Naive B cell (primary cell): ENCODE results near the gene GJB6. TPM values are rescaled to one million over a fixed set of nuclear protein-coding genes. Genes with fewer than 3 reads are reported as not detected.

Source experiments
- ATAC-seq, 2 donors: fragments of 150-1000 bp; cut with Tn5 transposase; 2 replicates each; pipeline ENCODE4 v1.10.0; 2021; ENCODE audit warnings: low read depth in 2 of 2, mild to moderate bottlenecking in 2 of 2, moderate library complexity in 2 of 2
- DNase-seq: peaks from one replicate; pipeline ENCODE4 v3.0.0; 2022
- H3K27ac Mint-ChIP-seq, 6 donors: one replicate each; pipeline ENCODE4 v1.8.0; 2020 to 2022; ENCODE audit warnings: mild to moderate bottlenecking in 6 of 6, mixed read lengths in 6 of 6, moderate library complexity in 5 of 6, inconsistent platforms in 2 of 6
- H3K27me3 Mint-ChIP-seq, 3 donors: one replicate each; pipeline ENCODE4 v1.8.0; 2021 to 2022; ENCODE audit warnings: mixed read lengths in 3 of 3, mild to moderate bottlenecking in 1 of 3
- H3K36me3 Mint-ChIP-seq, 2 donors: one replicate each; pipeline ENCODE4 v1.8.0; 2020 to 2022; ENCODE audit warnings: mixed read lengths in 2 of 2, inconsistent platforms in 1 of 2, mild to moderate bottlenecking in 1 of 2
- H3K4me1 Mint-ChIP-seq, 3 donors: one replicate each; pipeline ENCODE4 v1.8.0; 2020 to 2022; ENCODE audit warnings: mixed read lengths in 3 of 3, inconsistent platforms in 1 of 3, mild to moderate bottlenecking in 1 of 3, moderate library complexity in 1 of 3
- H3K4me3 Mint-ChIP-seq, 8 donors: one replicate each; pipeline ENCODE4 v1.8.0; 2020 to 2022; ENCODE audit warnings: mild to moderate bottlenecking in 8 of 8, mixed read lengths in 8 of 8, moderate library complexity in 8 of 8, inconsistent platforms in 2 of 8
- H3K9me3 Mint-ChIP-seq, 7 donors: one replicate each; pipeline ENCODE4 v1.8.0; 2020 to 2022; ENCODE audit warnings: mixed read lengths in 7 of 7, mild to moderate bottlenecking in 5 of 7, inconsistent platforms in 2 of 7, moderate library complexity in 1 of 7
- polyA plus RNA-seq, 6 donors: library from polyadenylated mRNA; unstranded; fragments of 300-500 nt; fragmentation: Illumina TruSeq; gene quantifications; one replicate each; pipeline ENCODE4 v1.2.3, GENCODE V29; 2021; ENCODE audit warnings: low read depth in 6 of 6

The GJB6 gene
- polyA plus RNA-seq, 6 donors from 2014 or later: 2.0 to 3.4 TPM; not detected in 4

DNA sequence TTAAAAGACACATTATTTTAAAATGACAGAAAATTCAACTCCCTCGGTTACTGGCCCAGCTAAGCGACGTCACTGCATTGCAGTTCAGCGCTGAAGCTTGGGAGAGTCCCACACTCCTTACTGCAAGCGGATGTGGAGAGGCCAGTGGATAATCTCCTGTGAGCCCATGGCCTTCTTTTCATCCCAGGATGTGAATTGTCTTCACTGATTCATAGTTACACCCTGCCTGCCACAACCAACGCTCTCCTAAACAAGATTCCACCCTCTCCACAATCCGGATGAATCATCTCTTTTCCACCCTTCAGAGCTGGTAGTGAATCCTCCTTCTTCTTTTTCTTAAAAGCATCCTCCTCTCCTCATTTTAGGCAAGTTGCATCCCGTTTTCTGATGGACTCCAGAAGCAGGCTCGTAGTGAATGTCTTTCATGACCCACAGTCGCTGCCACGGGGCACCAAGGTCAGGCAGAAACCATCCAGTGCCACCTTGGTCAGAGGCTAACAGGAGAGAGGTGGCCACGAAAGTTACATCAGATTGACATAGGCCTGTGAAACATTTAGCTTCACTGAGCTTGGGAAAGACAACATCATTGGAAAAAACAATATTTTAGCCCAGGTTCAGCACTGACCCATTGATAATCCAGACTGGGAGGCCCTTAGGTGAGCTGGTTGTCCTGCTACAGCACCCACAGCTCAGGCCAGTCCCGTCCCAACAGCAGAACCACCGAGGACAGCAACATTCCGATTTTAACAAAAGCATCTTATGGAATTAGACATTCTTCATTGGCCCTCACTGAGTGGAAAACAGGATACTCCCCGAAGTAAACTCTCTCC lies 41.4 kb downstream of the GJB6 start:
- peak overlapping the region in 2 of 6 donors; percentile 8 for H3K27ac Mint-ChIP-seq
- ATAC-seq (no peak), DNase-seq (no peak)
- H3K9me3 Mint-ChIP-seq: peaks cover 0 to 2% (median 0%) of the 10 kb centered on the region in 7 donors
- H3K36me3 Mint-ChIP-seq: no peaks in the 10 kb centered on the region
- peaks cover 19 to 22% (median 20%) of the 10 kb centered on the region in 3 donors for H3K4me1 Mint-ChIP-seq
- H3K27me3 Mint-ChIP-seq: peaks cover 41 to 53% (median 43%) of the 10 kb centered on the region in 3 donors
- peak overlapping the region in 4 of 8 donors; percentile 39 to 76 (median 59) for H3K4me3 Mint-ChIP-seq

DNA sequence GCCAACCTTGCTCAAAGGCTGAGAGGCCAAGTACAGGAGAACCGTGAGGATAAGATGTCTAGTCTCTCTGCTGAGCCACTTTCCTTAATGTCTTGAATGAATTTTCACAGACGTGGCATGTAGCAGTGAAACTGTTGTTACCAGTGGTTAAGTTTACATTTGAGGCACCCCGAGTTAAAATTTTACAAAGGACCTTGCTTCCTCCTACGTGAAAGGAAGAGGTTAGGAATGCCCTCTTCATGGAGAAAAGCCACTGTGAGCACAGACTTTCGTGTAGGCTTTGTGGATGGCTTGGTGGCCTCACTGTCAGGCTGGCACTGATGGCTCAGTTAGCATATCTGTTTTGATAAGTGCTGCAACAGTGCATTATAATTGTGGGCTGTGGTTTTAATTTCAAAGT lies 42.0 kb downstream of the GJB6 start:
- ATAC-seq: no peak
- peaks cover 34 to 53% (median 37%) of the 10 kb centered on the region in 3 donors for H3K27me3 Mint-ChIP-seq

DNA sequence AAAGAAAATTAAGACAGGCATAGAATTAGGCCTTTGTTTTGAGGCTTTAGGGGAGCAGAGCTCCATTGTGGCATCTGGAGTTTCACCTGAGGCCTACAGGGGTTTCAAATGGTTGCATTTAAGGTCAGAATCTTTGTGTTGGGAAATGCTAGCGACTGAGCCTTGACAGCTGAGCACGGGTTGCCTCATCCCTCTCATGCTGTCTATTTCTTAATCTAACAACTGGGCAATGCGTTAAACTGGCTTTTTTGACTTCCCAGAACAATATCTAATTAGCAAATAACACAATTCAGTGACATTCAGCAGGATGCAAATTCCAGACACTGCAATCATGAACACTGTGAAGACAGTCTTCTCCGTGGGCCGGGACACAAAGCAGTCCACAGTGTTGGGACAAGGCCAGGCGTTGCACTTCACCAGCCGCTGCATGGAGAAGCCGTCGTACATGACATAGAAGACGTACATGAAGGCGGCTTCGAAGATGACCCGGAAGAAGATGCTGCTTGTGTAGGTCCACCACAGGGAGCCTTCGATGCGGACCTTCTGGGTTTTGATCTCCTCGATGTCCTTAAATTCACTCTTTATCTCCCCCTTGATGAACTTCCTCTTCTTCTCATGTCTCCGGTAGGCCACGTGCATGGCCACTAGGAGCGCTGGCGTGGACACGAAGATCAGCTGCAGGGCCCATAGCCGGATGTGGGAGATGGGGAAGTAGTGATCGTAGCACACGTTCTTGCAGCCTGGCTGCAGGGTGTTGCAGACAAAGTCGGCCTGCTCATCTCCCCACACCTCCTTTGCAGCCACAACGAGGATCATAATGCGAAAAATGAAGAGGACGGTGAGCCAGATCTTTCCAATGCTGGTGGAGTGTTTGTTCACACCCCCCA lies 43.2 kb downstream of the GJB6 start:
- DNase-seq (no peak), ATAC-seq (peak; percentile 23 to 24)
- peaks cover 0 to 2% (median 0%) of the 10 kb centered on the region in 7 donors for H3K9me3 Mint-ChIP-seq
- H3K27ac Mint-ChIP-seq: no peak overlapping the region
- H3K27me3 Mint-ChIP-seq: peaks cover 27 to 53% (median 35%) of the 10 kb centered on the region in 3 donors
- no peak overlapping the region for H3K4me3 Mint-ChIP-seq
- H3K36me3 Mint-ChIP-seq: no peaks in the 10 kb centered on the region
- peaks cover 8 to 14% (median 9%) of the 10 kb centered on the region in 3 donors for H3K4me1 Mint-ChIP-seq

More for the DNA sequence above, 42.0 kb downstream of the GJB6 start:
- no peak for DNase-seq
- Mint-ChIP-seq H3K36me3 (no peaks in the 10 kb centered on the region), H3K4me3 (no peak overlapping the region), H3K4me1 (peaks cover 19 to 22% (median 20%) of the 10 kb centered on the region in 3 donors), H3K9me3 (peaks cover 0 to 2% (median 0%) of the 10 kb centered on the region in 7 donors), H3K27ac (no peak overlapping the region)

DNA sequence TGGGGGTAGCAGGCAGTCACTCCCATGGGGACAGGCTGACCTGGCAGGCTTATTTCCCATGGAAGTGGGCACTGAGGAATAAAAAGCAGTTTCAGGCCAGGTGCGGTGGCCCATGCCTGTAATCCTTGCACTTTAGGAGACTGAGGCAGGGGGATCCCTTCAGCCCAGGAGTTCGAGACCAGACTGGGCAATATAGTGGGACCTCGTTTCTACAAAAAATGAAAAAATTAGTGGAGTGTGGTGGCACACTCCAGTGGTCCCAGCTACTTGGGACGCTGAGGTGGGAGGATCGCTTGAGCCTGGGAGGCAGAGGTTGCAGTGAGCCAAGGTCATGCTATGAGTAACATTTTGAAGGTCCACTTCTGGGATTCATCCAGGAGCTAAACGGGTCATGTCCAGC lies 45.3 kb downstream of the GJB6 start:
- Mint-ChIP-seq H3K36me3 (no peaks in the 10 kb centered on the region), H3K27me3 (peaks cover 22 to 50% (median 25%) of the 10 kb centered on the region in 3 donors), H3K4me3 (no peak overlapping the region), H3K9me3 (peaks cover 0 to 2% (median 0%) of the 10 kb centered on the region in 7 donors), H3K27ac (no peak overlapping the region), H3K4me1 (peaks cover 0 to 3% (median 0%) of the 10 kb centered on the region in 3 donors)
- DNase-seq: no peak
- ATAC-seq: no peak

DNA sequence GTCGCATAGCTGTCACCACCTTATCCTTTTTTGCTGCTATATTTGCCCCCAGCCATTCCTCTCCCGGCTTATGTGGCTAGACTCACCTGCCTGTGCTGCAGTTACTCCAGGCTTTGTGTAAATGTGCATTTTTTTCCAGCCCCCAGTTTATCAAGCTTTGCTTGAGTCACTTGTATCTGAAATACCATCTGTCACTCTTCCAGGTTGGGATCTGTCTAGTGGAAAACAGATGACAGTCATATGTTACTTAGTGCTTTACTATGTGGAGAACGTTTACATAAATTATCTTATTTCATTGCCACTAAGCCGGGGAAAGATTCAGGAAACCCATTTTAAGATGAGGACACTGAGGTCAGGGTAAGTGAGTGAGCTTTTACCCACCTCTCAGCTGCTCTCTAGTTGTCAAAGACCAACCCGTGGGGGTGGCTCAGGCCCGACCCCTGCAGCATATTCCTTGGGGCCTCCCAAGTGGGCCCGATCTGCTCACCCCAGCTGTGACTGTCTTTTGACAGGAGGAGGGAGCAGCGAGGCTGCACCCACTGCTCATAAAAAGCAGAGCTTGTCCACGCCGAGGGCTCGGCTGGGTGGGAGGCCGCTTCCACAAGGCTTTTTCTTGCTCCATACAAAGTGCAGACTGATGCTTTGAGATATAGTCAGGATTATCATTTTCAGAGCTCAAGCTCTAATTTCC lies 46.6 kb downstream of the GJB6 start:
- H3K4me3 Mint-ChIP-seq: no peak overlapping the region
- H3K9me3 Mint-ChIP-seq: peaks cover 0 to 2% (median 0%) of the 10 kb centered on the region in 7 donors
- no peak overlapping the region for H3K27ac Mint-ChIP-seq
- H3K27me3 Mint-ChIP-seq: peaks cover 22 to 40% (median 24%) of the 10 kb centered on the region in 3 donors
- DNase-seq: no peak
- ATAC-seq: no peak
- H3K36me3 Mint-ChIP-seq: no peaks in the 10 kb centered on the region
- peaks cover 0 to 2% (median 0%) of the 10 kb centered on the region in 3 donors for H3K4me1 Mint-ChIP-seq

DNA sequence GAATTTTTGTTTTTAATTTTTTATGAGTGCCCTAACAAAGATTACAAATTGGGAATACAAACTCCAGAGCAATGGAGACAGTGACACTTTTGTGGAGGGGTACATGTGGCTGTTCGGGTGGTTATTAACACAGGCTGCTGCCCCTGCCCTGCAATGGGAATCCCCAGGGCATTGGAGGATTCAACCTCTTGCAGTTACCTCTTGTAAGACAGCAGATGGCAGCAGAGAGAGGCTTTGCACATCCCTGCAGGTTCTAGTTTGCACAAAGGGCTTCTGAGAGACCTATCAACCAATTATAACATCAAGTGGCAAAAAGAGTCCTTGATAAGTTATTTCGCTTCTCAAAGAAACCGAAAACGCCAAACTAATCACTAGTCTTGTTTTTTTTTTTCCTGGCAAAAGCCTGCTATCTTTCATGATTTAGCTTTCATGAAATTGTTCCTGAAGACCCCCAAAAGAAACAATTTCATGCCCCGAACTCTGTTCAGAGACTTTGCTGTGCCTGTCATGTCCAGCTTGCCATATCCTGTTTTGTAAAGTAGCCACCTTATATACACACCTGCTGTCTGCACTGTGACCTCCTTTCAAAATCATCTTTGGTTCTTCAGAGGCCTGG lies 49.8 kb downstream of the GJB6 start:
- ATAC-seq: peak; percentile 92 to 98
- peaks cover 2 to 8% (median 5%) of the 10 kb centered on the region in 3 donors for H3K4me1 Mint-ChIP-seq
- H3K4me3 Mint-ChIP-seq: no peak overlapping the region
- peak; percentile 60 for DNase-seq
- H3K36me3 Mint-ChIP-seq: peaks cover 0 to 7% of the 10 kb centered on the region in 2 donors
- H3K9me3 Mint-ChIP-seq: no peaks in the 10 kb centered on the region
- peaks cover 40 to 64% (median 53%) of the 10 kb centered on the region in 3 donors for H3K27me3 Mint-ChIP-seq
- H3K27ac Mint-ChIP-seq: no peak overlapping the region

DNA sequence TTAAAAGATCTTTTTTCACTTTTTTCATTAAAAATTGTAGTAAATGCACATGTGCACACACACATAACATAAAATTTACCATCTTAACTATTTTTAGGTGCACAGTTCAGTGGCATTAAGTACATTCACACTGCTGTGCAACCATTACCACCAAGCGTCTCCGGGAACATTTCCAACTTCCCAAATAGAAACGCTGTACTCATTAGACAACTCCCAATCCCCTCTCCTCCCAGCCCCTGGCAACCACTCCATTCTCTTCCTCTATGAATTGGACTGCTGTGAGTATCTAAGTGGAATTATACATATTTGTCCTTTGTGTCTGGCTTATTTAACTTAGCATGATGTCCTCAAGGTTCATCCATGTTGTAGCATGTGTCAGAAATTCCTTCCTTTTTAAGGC lies 50.9 kb downstream of the GJB6 start:
- peaks cover 48 to 75% (median 65%) of the 10 kb centered on the region in 3 donors for H3K27me3 Mint-ChIP-seq
- H3K4me1 Mint-ChIP-seq: peaks cover 2 to 9% (median 5%) of the 10 kb centered on the region in 3 donors
- no peak overlapping the region for H3K4me3 Mint-ChIP-seq
- ATAC-seq (no peak), DNase-seq (no peak)
- no peaks in the 10 kb centered on the region for H3K9me3 Mint-ChIP-seq
- peaks cover 0 to 7% of the 10 kb centered on the region in 2 donors for H3K36me3 Mint-ChIP-seq
- H3K27ac Mint-ChIP-seq: no peak overlapping the region

DNA sequence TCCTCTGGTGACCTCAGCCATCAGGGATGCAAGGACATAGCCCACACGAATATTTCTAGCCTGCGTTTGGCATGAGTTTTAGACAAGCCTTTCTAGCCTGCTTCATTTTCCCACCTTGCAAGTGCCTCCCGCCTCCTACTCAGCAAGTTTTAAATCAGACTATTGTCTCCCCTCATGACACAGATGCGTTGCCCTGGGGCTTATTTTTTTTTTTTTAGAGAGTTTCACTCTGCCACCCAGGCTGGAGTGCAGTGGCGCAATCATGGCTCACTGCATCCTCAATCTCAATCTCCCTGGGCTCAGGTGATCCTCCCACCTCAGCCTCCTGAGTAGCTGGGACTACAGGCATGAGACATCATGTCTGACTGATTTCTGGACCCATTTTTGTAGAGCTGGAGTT lies 54.0 kb downstream of the GJB6 start:
- H3K4me1 Mint-ChIP-seq: peaks cover 5 to 17% (median 11%) of the 10 kb centered on the region in 3 donors
- H3K36me3 Mint-ChIP-seq: peaks cover 0 to 7% of the 10 kb centered on the region in 2 donors
- peaks cover 0 to 2% (median 0%) of the 10 kb centered on the region in 7 donors for H3K9me3 Mint-ChIP-seq
- no peak overlapping the region for H3K4me3 Mint-ChIP-seq
- ATAC-seq: no peak
- peaks cover 71 to 79% (median 79%) of the 10 kb centered on the region in 3 donors for H3K27me3 Mint-ChIP-seq
- DNase-seq: no peak
- no peak overlapping the region for H3K27ac Mint-ChIP-seq

DNA sequence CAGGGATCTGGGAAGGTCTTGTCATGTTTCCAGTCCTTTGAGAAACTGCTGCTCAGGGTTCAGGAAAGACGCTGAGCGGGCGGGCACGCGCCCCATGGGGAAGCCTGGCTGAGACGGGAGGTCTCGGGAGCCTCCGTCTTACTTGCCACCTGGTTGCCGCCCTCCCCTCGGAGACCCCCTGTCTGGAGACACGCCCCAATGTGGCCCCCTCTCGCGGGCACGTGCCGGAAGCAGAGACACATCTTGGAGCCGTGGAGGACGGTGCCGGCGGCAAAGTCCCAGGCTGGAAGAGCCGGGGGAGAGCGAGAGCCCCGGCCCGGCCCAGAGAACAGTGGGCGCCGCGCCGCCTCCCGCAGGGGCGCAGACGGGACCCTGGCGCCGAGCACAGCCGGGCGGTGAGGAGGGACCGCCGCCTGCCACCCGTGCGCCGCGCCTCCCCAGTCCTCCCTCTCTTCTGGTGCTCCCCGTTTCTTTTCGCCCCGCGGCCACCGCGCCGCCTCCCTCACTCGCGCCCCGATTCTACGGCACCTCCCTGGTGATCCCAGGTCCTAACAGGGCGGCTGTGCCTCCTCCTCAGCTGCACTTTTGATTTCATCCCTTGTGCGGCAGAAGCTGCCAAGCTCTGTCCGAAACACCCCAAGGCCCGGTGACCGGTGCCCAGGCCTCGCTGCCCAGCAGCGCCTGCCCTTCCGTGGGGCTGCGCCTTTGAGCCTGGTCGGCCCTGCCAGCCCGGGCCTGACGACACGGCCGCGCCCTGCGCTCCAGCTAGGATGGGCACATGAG lies 54.9 kb downstream of the GJB6 start:
- Mint-ChIP-seq H3K27me3 (peaks cover 69 to 87% (median 86%) of the 10 kb centered on the region in 3 donors), H3K27ac (peak overlapping the region in 1 of 6 donors; percentile 10), H3K36me3 (peaks cover 0 to 7% of the 10 kb centered on the region in 2 donors), H3K9me3 (peaks cover 0 to 2% (median 0%) of the 10 kb centered on the region in 7 donors), H3K4me1 (peaks cover 5 to 17% (median 11%) of the 10 kb centered on the region in 3 donors), H3K4me3 (no peak overlapping the region)
- ATAC-seq (no peak), DNase-seq (no peak)

DNA sequence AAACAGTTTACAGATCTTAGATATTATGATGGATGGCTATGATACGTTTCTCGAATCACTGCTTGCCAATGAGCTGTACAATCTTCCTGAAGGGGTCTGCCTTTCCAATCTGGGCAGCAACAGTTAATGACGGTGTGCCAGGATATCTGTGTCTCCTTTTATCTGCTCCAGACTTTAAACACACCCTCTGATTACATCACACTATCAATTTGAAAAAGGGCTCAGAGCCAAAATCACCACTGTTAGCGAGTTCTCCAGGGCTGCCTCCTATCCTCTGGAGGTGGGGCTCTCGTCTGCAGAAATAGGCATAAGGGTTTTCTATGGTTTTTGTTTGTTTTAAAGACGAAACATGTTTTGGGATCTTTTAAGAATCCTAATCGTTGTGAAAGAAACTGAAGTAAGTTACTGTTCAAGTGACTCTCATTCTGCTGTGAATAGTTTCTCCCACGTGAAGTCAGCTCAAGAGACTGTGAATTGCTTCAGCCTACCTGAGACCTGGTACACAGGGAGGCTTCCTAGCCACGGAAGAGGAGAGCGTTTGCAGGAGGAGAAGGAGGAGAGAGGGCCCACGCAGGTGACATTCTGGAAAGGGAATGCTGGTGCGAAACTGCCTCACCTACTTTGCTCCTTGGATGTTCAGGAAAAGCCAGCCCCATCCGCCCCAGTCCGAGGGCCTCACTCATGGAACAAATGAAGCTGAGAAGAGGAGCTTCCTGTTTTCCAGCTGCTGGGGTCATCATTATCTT lies 56.0 kb downstream of the GJB6 start:
- no peak overlapping the region for H3K4me3 Mint-ChIP-seq
- peaks cover 5 to 17% (median 9%) of the 10 kb centered on the region in 3 donors for H3K4me1 Mint-ChIP-seq
- ATAC-seq: no peak
- H3K27ac Mint-ChIP-seq: no peak overlapping the region
- peaks cover 0 to 7% of the 10 kb centered on the region in 2 donors for H3K36me3 Mint-ChIP-seq
- peaks cover 0 to 2% (median 0%) of the 10 kb centered on the region in 7 donors for H3K9me3 Mint-ChIP-seq
- DNase-seq: no peak
- peaks cover 67 to 94% (median 89%) of the 10 kb centered on the region in 3 donors for H3K27me3 Mint-ChIP-seq

DNA sequence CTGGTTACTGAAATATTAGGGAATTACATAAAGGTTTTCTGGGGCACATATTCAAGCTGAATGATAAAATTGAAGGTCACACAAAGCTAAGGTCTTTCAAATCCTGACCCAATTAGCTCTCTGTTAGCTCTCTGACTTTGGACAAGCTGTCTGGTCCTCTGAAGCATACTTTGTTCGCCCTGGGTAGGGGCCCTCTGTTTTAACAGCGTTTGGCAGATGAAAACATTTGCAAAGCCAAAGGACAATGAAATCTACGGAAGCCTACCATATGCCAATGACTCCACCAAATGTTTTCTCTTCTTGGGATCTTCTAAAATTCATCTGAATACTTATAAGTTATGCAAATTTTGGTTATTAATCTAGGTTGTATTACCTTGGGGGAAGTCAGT lies 56.7 kb downstream of the GJB6 start:
- H3K9me3 Mint-ChIP-seq: peaks cover 0 to 2% (median 0%) of the 10 kb centered on the region in 7 donors
- no peak overlapping the region for H3K4me3 Mint-ChIP-seq
- DNase-seq (no peak), ATAC-seq (no peak)
- no peak overlapping the region for H3K27ac Mint-ChIP-seq
- H3K27me3 Mint-ChIP-seq: peaks cover 60 to 96% (median 87%) of the 10 kb centered on the region in 3 donors
- H3K4me1 Mint-ChIP-seq: peaks cover 5 to 17% (median 9%) of the 10 kb centered on the region in 3 donors
- H3K36me3 Mint-ChIP-seq: peaks cover 0 to 7% of the 10 kb centered on the region in 2 donors
